ENCODE measurements around the gene SEMA3F.

GRCh38 chr3:50158530-50159146 is 3.5 kb downstream of the SEMA3F start:
- TF ChIP-seq POLR2A (IDR thresholded peaks at IDR 0.05) = no peak
- TF ChIP-seq CTCF (IDR thresholded peaks at IDR 0.05) = no peak
